DMS79 treated with DMSO at 0.1 percent for 48 hours (cell line): ENCODE measurements around the gene RAET1E.
A peak's percentile ranks its signal among the peaks of the same experiment; 100 is the strongest.
"Not testable (repeated sequence)": the region's sequence is repeated elsewhere in the genome, so short reads cannot be mapped to it uniquely, and the experiment has no call there.

Experiments used
- DNase-seq: peaks from one replicate; lab custom pipeline; 2025; lab: John Stamatoyannopoulos, UW

Gene RAET1E

DNA sequence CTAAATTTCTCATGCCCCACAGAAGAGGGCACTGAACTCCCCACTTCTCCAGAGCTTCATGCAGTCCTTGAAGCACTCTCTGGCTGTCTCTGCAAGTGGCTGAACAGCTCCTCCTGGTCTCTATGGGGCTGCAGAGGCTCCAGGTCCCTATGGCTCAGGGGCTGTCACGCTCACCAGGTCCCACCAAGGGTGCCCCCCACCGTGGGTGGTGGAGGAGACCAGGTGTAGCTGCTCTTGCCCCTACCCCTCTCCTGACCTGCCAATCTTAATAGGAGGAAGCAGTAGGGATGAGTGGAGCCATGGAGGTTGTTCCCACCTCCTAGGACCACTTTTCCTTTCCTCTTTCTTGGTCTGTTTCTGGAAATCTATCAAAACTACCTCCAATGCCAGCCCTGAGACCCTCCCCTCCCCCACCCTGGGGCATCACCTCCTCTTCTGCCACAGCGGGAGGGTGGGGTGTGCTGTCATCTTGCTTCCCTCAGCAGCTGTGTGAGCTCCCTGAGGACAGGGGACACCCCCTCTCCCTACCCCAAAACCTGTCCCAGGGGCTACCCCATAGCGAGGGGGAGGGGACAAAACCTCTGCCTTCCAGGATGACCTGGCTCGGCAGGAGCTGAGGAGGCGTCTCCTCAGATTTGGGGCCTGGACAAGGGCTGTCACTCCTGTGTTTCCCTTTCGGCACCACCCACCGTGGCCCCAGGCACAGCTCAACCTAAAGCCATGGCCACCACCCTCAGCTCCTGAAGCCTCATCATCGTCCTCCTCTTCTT lies 12.0 kb upstream of the RAET1E start:
- no peak for DNase-seq

DNA sequence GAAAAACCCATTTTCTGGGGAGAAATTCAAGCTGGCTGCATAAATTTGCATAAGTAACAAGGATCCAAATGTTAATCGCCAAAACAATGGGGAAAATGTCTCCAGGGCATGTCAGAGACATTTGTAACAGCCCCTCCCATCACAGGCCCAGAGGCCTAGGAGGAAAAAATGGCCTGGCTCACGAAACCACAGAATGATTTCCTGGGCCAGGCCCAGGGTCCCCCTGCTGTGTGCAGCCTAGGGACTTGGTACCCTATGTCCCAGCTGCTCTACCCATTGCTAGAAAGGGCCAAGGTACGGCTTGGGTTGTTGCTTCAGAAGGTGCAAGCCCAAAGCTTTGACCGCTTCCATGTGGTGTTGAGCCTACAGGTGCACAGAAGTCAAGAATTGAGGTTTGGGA lies 10.6 kb upstream of the RAET1E start:
- not testable (repeated sequence) for DNase-seq

DNA sequence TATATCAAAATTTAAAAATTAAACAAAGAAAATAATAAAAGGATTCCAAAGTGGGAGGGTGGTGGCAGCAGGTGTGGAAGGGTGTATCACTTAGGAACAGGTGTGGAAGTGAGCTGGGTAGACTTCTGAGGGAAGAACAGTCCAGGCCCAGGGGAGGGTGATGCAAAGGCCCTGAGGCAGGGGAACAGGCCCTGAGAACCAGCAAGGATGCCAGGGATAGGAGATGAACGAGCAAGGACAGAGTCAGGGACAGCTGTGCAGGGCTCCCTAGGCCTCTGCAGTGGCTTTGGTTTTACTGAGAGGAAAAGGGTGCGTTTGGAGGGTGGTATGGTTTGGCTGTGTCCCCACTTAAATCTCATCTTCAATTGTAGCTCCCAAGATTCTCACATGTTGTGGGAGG lies 9.4 kb upstream of the RAET1E start:
- no peak for DNase-seq

DNA sequence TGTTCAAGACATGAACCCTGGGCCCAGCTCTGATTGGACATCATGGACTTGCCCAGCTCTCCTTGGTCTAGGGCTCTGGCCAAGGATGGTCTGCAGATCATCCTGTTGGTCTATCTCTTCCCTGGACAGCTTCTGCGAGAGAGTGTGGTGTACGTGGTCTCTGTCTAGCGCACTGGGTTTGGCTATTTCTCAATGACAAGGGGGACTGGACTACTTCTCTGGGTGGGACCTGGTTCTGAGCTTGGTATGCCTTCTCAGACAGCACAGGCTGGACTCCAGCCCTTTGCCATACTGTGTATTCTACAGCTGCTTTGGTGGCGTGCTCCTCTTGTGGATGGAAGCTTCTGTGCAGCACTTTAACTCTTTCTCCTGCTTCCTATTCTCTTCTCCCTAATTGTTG lies 8.5 kb upstream of the RAET1E start:
- DNase-seq = no peak

DNA sequence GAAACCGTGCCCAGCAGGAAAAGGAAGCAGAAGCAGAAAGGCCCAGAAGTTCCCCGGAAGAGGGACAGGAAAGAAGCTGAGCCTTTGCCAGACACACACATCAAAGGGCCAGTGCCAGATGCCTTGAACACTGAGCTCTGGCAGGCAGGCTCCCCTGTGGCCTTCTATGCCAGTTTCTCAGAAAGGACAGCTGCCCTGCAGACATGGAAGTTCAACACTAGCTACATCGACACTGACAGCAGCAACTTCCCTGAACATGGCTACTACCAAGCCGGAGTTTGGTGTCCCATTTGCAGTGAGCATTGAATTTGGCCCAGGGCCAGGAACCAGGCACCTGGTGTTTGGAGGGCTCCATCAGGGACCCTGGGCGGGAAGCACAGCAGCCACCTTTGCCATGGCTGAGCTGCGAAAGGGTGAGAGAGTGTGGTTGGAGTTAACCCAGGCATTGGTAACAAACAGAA lies 8.0 kb upstream of the RAET1E start:
- DNase-seq = no peak

DNA sequence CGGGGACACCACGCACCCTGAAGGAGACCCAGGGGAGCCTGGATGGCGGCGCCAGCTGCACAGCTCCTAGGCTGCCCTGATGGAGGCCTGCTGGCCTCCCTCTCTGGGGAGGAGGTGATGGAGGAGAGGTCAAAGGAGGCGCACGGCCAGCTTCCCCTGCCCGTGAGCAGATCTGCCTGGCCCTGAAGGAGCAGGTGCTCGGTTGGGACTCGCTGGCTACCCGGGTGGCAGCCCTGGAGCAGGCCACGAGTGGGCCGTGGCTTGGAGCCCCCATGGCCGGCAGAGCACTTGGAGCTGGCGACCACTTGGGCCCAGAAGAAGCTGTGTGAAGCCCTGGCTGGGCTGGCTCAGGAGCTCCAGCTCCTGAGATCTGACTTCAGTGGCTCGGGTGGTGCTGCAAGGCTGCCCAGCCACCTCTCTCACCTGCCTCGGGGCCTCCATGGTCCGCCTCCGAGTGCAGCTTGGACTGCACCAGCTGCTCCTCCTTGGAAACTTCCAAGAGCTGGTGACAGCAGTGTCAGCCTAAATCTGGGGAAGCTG lies 7.5 kb upstream of the RAET1E start:
- no peak for DNase-seq

DNA sequence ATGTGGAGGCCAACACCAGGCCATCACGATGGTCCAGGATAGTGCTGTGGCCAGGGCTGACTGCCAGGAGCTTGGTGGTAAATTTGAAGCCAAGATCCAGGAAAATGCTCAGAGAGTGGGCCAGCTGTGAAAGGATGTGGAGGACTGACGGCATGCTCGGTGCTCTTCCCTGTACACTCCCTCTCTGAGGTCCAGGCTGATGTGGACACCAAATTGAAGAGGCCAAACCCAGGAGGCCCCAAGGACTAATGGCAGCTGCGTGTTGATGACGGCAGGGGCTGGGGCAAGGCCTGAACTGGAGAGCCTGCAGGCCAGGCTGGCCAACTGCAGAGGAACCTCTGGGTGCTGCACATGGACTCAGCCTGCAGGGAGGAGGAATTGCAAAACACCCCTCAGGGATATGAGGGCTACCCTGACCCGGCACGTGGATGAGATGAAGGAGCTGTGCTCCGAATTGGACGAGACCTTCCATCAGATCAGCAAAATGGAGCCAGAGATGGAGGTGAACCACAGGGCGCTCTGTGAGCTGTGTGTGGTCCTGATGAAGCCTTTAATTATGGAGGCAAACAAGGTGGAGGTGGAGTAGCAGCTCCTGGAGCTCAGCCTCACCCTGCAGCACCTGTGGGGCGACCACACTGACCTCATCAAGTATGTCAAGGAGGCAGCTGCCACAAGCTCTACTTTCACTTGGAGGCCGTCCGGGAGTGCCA lies 6.9 kb upstream of the RAET1E start:
- DNase-seq = no peak

DNA sequence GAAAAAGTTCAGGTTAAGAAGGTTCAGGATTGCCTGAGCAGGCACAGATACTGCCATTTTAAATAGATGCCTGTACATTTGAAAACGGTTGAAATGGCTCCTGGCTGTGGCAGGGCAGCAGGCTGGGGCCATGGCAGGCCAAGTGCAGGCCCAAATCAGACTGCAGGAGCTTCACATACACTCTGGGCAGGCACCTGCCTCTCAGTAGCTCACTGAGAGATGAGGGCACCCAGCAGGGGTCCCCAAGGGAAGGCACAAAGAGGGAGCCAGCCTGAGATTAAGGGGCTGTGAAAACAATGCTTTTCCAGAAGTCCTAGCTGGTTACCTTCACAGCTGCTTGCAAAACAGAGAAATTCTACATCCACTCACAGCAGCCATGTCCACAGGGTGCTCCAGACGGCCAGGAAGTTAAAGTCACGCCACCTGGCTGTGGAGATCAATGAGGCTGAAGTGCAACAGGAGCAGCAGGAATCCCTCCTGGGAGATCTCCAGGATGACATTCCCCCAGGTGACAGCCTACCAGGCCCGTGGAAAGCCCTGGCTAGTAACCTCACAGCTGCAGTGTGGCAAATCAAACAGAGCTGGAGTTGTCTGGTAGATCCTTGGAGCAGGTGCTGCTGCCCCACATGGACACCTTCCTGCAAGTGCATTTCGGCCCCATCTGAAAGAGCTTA lies 6.2 kb upstream of the RAET1E start:
- peak; percentile 43 for DNase-seq

DNA sequence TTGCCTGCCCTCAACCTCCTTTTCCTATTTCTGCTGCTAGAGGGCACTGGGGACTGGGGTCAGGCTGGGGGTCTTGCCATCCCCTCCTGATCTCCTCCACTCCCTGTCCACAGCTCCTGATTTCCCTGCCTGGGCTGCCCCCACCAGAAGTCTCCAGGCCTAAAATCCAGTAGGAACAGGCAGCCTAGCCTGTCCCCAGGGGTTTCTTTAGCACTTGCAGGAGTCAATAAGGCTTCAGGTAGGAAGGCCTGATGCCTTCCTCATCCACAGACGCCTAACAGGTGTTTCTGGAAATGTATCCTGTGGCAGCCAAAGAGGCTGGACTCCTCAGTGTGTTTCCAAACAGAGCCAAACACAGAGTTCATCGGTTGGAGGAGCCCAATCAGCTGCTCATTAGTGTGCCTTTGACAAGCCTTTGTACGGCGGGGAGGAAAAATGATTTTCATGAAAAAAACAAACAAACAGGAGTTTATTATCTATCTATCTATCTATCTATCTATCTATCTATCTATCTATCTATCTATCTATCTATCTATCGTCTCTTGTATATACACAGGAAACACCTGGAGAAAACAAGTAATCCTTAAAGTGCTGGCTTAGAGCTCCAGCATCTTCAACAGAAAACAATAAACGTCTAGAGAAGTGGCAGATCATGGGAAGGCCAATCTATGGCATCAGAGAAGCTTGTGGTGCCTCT lies 3.7 kb upstream of the RAET1E start:
- no peak for DNase-seq

DNA sequence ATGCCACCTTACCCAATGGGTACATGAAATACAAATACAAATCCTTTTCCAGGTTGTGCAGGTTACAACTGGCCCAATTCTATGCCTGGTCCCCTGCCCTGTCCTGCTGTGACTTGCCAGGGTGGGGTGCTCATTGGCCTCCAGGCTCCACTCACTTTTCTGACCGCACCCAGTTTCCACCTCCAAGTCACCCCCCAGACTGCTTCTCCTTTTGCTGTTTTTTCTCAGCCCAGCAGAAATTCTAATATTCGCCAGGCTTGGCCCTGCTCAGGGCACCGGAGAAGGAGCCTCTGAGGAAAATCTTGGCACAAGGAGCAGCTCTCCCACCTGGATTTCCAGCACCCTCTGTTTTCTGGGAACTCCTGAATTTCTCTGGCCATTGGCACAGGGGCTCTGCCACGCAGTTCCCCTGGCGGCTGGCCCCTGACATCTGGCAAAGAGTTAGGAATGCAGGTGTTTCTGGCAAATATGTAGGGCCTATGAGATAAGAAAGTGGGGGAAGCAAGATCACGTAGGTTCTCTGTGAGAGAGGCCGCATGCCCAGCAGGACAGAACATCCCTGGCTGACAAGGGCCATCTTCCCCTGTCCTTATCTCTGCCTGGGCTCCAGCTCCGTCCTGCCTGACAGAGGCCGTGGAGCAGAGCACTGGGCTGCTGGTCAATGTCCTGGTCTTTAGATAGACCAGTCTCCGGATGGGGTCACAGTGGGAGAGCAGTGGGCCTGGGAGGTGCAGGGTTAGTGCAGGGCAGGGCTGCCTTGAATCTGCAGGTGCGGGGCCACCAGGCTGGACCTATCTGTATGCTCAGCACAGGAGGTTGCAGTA lies 2.9 kb upstream of the RAET1E start:
- no peak for DNase-seq

DNA sequence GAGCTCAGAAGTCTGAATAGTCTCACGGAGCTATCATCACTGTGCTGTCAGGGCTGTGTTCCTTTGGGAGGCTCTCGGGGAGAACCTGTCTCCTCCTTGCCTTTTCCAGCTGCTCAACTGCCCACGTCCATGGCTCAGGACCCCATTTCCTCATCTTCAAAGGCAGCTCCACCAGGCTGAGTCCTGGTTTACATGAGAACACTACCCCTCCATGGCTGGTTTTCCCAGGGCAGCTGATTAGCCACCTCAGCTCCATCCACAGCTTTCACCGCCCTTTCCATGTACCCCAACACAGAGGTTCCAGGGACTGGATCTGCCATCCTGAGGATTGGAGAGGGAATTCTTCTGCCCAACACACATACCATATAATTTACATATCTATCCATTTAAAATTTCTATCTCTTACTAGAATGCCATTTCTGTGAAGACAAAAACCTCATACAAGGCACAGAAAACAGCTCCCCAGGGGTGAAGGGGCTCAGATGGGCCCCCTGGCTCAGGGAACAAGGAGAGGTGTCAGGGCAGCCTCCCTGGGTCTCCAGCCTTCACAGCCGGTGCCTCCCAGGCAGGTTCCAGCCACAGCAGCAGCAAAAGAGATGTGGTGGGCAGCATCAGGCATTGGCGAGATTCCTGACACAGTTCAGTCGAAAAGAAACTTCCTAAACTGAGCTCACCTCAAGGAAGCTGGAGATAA lies 2.2 kb upstream of the RAET1E start:
- DNase-seq = no peak

DNA sequence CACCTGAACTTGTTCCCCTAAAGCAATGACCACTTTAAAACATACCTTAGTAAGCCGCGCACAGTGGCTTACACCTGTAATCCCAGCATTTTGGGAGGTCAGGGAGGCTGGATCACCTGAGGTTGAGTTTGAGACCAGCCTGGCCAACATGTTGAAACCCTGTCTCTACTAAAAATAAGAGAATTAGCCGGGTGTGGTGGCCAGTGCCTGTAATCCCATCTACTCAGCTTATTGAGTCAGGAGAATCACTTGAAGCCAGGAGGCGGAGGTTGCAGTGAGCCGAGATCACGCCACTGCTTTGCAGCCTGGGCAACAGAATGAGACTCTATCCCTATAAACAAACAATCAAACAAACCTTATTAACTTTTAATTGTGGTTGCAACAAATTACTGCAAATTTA lies 1.6 kb upstream of the RAET1E start:
- DNase-seq = no peak

DNA sequence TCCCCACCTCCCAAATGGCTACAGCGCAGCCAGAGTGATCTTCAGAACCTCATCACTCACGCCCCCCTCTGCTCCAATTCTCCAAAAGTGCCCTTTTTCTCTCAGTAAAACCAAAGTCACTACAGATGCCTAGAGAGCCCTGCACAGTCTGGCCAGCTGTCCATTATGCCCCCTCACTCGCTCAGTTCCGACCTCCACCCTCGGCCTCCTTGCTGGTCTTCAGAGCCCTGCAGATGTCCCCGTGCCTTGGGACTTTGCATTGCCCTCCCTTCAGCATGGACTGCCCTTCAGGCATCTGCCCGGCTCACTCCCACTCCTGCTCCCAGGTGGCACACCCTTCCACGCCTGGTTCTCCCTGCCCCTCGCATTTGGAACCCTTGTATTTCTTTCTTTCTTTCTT lies 1.1 kb upstream of the RAET1E start:
- no peak for DNase-seq

DNA sequence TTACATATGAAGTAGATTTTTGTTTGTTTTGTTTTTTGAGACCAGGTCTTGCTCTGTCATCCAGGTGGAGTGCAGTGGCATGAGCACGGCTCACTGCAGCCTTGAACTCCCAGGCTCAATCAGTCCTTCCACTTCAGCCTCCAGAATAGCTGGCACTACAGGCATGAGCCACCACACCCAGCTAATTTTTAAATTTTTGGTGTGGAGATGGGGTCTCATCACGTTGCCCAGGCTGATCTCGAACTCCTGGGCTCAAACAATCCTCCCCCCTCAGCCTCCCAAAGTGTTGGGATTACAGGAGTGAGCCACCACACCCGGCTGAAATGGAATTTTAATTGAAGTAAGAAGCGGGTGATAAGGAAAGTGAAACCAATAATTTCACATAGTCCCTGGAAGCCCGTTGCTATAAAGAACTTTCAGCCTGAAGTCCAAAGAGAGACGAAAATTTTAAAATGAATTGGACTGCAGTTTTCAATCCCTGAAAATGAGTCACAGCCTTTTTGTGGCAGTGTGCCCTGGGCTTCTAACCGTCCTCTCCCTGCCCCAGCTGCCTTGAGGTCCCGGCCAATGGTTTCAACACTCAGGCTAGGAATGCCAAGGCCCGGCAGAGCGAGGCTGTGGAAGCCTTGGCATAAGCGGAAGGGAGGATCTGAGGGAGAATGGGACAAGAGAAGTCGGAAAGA lies 757 bp downstream of the RAET1E start:
- no peak for DNase-seq

DNA sequence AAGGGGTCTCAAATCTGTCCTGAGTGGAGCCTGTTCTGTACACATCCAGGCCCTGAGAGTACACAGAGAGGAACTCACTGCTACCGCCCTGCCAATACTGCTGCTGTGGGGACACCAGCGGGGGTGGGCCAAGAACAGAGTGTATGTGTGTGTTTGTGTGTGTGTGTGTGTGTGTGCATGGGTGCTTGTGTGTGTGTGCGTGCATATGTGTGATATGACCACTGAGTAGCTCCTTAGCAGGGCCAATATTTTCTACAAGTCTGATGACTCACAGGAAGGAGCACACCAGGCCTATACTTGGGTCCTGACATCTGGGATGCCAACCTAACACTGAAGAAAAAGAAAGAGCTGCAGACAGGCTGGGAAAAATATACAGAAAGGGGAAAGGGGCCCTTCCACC lies 1.4 kb downstream of the RAET1E start:
- DNase-seq = no peak

DNA sequence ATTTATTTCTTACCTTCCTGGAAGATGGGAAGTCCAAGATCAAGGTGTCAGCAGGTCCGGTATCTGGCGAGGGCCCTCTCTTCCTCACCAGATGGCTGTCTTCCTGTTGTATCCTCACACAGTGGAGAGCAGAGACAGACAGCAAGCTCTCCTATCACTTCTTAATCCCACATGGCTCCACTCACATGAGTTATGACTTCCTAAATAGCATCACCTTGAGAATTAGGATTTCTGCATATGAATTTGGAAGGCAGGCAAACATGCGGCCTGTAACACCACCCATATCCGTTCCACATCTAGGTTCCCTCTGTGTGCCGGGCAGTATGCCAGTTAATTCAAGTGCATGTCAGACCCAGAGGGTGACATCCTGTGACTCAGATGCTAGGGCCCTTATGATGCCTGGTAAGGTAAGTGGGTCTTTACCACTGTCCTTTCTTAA lies 2.1 kb downstream of the RAET1E start:
- DNase-seq = no peak

DNA sequence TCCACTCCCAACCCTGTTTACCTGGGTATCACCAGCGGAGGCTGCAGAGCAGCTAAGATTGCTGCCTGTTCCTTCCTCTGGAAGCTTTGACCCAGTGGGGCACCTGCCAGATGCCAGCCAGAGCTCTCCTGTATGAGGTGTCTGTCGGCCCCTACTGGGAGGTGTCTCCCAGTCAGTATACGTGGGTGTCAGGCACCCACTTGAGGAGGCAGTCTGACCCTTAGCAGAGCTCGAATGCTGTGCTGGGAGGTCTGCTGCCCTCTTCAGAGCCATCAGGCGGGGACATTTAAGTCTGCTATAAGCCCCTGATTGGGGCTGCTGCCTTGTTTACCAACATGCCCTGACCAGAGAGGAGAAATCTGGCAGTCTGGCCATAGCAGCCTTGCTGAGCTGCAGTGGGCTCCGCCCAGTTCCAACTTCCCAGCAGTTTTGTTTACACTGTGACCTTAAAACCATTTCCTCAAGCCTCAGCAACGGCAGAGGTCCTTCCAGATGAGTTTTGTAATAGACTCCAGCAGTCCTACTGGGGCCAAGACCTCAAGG lies 2.8 kb downstream of the RAET1E start:
- no peak for DNase-seq

DNA sequence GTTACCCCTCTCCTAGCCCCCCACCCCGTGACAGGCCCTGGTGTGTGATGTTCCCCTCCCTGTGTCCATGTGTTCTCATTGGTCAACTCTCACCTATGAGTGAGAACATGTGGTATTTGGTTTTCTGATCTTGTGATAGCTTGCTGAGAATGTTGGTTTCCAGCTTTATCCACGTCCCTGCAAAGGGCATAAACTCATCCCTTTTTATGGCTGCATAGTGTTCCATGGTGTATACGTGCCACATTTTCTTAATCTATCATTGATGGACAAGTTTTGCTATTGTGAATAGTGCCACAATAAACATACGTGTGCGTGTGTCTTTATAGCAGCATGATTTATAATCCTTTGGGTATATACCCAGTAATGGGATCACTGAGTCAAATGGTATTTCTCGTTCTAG lies 6.0 kb downstream of the RAET1E start:
- DNase-seq = not testable (repeated sequence)

DNA sequence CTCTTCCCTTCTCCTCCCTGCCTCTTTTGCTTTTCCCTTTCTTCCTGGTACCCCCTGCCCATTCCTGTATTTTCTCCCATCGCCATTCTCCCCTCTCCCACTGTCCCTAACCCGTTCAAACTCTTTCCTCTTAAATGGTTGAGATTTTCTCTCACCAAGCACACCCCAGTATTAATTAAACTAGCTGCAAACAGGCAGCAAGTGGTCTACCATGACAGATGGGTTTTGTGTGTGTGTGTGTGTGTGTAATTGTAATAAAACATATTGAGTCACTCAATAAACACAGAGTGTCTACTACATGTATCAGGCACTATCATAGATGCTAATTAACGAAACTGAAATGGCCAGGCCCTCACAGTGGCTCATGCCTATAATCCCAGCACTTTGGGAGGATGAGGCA lies 6.7 kb downstream of the RAET1E start:
- no peak for DNase-seq

DNA sequence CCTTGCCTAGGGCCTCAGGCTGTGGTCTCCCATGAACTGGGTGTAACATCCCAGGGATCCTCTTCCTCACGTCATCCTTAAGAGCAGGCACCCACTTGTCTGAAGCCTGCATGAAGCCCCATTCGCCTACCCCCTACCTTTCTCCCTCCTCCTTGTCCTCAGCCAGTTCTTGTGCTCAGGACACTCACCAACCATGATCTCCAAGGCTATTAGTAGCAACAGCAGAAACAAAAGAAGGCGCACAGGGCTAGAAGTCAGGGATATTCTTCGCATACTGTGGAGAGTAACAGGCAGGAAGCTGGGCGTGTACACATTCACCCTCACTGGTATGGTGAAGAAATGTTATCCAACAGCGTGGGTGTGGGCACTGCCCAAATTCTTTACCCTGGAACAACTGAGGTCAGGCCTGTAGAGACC lies 7.3 kb downstream of the RAET1E start:
- no peak for DNase-seq
